Glutamatergic neuron (in vitro differentiated cells): ENCODE measurements around the gene KDM4E. TPM values are rescaled to one million over a fixed set of nuclear protein-coding genes. Genes with fewer than 3 reads are reported as not detected.

Experiments used
- DNase-seq: peaks from one replicate; pipeline ENCODE4 v3.0.0; 2022
- H3K27ac Mint-ChIP-seq: one replicate; pipeline ENCODE4 v1.8.0; 2020; ENCODE audit warnings: mild to moderate bottlenecking, mixed read lengths, inconsistent platforms; ENCODE audit not compliant: unreplicated experiment
- H3K27me3 Mint-ChIP-seq: one replicate; pipeline ENCODE4 v1.8.0; 2020; ENCODE audit warnings: mild to moderate bottlenecking, moderate library complexity, mixed read lengths, inconsistent platforms; ENCODE audit not compliant: unreplicated experiment
- H3K36me3 Mint-ChIP-seq: one replicate; pipeline ENCODE4 v1.8.0; 2020; ENCODE audit warnings: mild to moderate bottlenecking, mixed read lengths, inconsistent platforms; ENCODE audit not compliant: unreplicated experiment
- H3K4me1 Mint-ChIP-seq: one replicate; pipeline ENCODE4 v1.8.0; 2020; ENCODE audit warnings: mild to moderate bottlenecking, low read depth, mixed read lengths, inconsistent platforms; ENCODE audit not compliant: unreplicated experiment
- H3K4me3 Mint-ChIP-seq: one replicate; pipeline ENCODE4 v1.8.0; 2020; ENCODE audit warnings: mild to moderate bottlenecking, mixed read lengths, inconsistent platforms; ENCODE audit not compliant: unreplicated experiment
- H3K9me3 Mint-ChIP-seq: one replicate; pipeline ENCODE4 v1.8.0; 2020; ENCODE audit warnings: mild to moderate bottlenecking, moderate library complexity, mixed read lengths, inconsistent platforms; ENCODE audit not compliant: unreplicated experiment
- total RNA-seq: library from RNA; stranded (reverse); fragmentation: NEBNext Ultra II Directional; extraction: Animal tissue kit (Norgen Biotek cat#: 25700); gene quantifications from one replicate; pipeline ENCODE4 v1.2.1, GENCODE V29; 2021; ENCODE audit not compliant: unreplicated experiment
- TF ChIP-seq, protein P1 (sequence below): fragments of 200-600 bp; sonication (generic); IDR thresholded peaks from one replicate; pipeline ENCODE4 v1.5.0; 2021; ENCODE audit not compliant: partially characterized antibody, unreplicated experiment

The KDM4E gene
- total RNA-seq, 1 donor from 2014 or later, result 1.1 TPM

DNA sequence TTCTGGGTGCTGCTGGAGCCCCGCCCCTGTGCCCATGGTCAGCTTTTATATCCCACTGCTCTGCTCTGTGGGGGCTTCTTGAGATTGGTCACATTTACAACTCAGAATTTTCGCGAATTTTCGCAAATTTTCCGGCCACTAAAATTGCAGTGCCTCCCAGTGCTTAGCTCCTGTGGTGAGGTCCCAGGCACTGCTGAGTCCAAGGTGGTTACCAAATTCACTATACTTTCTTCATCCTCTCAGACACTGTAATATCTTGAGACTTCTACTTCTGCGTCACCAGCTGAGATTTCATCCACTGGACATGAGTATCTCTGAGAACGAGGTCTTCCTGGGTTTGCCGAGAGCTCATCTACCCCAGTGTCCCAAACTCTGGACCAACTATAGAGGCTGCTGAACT lies 32.9 kb downstream of the KDM4E start:
- H3K36me3 Mint-ChIP-seq, result no peaks in the 10 kb centered on the region
- TF ChIP-seq, protein P1, sequence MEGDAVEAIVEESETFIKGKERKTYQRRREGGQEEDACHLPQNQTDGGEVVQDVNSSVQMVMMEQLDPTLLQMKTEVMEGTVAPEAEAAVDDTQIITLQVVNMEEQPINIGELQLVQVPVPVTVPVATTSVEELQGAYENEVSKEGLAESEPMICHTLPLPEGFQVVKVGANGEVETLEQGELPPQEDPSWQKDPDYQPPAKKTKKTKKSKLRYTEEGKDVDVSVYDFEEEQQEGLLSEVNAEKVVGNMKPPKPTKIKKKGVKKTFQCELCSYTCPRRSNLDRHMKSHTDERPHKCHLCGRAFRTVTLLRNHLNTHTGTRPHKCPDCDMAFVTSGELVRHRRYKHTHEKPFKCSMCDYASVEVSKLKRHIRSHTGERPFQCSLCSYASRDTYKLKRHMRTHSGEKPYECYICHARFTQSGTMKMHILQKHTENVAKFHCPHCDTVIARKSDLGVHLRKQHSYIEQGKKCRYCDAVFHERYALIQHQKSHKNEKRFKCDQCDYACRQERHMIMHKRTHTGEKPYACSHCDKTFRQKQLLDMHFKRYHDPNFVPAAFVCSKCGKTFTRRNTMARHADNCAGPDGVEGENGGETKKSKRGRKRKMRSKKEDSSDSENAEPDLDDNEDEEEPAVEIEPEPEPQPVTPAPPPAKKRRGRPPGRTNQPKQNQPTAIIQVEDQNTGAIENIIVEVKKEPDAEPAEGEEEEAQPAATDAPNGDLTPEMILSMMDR, result no peak
- no peak overlapping the region for H3K27ac Mint-ChIP-seq
- no peak for DNase-seq
- H3K27me3 Mint-ChIP-seq, result peaks cover 5% of the 10 kb centered on the region
- no peak overlapping the region for H3K4me3 Mint-ChIP-seq
- no peaks in the 10 kb centered on the region for H3K4me1 Mint-ChIP-seq
- H3K9me3 Mint-ChIP-seq, result no peaks in the 10 kb centered on the region

DNA sequence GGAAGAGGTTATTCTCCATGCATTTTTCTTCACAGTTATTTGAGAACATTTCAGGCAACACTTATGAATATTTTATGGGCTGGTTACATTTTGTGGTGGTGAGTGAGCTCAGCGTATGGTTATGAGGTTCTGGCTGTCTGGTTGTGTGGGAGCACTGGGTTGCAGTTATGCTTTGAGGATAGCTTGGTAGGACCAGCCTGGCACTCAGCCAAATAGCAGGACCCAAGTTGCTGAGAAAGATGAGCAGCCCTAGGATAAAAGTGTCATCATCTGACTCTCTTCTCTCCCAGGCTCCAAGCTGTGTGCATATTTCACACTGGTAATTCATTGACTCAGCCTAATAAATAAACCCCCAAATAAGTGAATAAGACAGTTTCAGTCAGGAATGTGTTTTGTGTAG lies 33.6 kb downstream of the KDM4E start:
- Mint-ChIP-seq H3K9me3 (no peaks in the 10 kb centered on the region), H3K4me3 (no peak overlapping the region), H3K4me1 (no peaks in the 10 kb centered on the region), H3K27ac (no peak overlapping the region), H3K27me3 (peaks cover 4% of the 10 kb centered on the region), H3K36me3 (no peaks in the 10 kb centered on the region)
- no peak for DNase-seq
- TF ChIP-seq, protein P1, result no peak

DNA sequence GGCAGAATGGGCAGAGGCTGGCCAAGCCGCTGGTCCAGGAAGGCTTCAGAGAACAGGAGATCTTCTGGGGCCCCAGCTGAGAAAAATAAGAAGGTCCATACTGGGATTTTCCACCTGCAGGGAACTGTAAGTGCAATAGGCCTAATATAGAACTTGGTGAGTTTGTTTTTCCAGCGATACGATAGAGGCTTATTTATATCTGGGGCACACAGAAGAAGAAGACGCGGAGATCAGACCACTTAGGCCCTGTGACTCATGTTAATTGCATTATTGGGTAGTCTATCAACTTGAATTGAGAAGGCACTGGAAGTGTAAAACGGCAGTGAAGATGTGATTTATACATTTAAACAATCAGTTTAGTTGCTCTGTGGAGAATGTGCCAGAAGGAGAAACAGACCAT lies 34.0 kb downstream of the KDM4E start:
- Mint-ChIP-seq H3K36me3 (no peaks in the 10 kb centered on the region), H3K9me3 (no peaks in the 10 kb centered on the region), H3K4me3 (no peak overlapping the region), H3K4me1 (no peaks in the 10 kb centered on the region), H3K27me3 (peaks cover 2% of the 10 kb centered on the region), H3K27ac (no peak overlapping the region)
- DNase-seq, result no peak
- TF ChIP-seq, protein P1, result no peak

DNA sequence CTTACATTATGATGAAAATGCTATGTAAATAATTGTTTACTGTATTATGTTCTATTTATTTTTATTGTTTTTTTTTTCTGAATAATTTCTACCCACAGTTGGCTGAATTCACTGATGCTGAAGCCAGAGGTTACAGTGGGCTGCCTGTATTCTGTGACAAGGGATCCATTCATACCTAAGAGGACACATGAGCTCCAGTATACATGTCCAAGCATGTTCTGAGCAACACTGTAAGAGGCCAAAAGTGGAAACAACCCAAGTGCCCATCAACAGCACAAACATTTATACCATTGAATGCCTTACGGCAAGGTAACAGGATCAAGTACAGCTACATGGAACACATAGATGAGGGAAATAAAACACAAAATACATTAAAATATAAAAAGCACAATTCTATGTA lies 40.3 kb downstream of the KDM4E start:
- Mint-ChIP-seq H3K4me1 (peaks cover 4% of the 10 kb centered on the region), H3K9me3 (peaks cover 7% of the 10 kb centered on the region), H3K36me3 (no peaks in the 10 kb centered on the region), H3K27me3 (peaks cover 3% of the 10 kb centered on the region), H3K4me3 (no peak overlapping the region), H3K27ac (no peak overlapping the region)
- TF ChIP-seq, protein P1, result no peak
- DNase-seq, result no peak

DNA sequence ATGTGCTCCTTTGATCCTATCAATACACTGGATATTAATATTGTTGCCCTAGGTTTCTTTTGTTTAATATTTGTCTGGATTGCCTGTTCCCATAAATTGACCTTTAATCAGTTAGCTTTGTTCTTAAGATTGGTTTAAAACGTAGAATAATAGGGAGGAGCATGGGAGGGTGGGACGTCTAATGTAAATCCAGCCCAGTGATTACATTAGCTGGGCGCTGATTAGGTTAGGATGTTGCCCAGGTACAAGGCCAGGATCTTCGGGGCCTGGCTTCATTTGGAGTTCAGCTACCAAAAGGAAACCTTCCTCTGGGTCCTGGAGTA lies 41.6 kb downstream of the KDM4E start, which contains the start of gene SRSF8:
TSS of gene SRSF8 (plus strand) at position 204 of the 323 bp plus-strand sequence. CDS start 308 bp downstream, outside the sequence.
- H3K4me1 Mint-ChIP-seq, result peaks cover 4% of the 10 kb centered on the region
- TF ChIP-seq, protein P1, result no peak
- H3K36me3 Mint-ChIP-seq, result no peaks in the 10 kb centered on the region

More for the DNA sequence above, 41.6 kb downstream of the KDM4E start, which contains the start of gene SRSF8:
- Mint-ChIP-seq H3K27me3 (peaks cover 3% of the 10 kb centered on the region), H3K27ac (peak within 1 kb of the TSS; percentile 100), H3K9me3 (peaks cover 7% of the 10 kb centered on the region), H3K4me3 (peak within 1 kb of the TSS; percentile 97)
- no peak for DNase-seq
